ENCODE measurements around the gene RPL41. TPM values are rescaled to one million over a fixed set of nuclear protein-coding genes. Genes with fewer than 3 reads are reported as not detected.

RPL41 gene
- 4,637 and 4,685 TPM in 2 replicates for total RNA-seq (2021)
- long read RNA-seq, transcript RPL41-204 (3 exons, 699 nt) = minor isoform, 11 of 1,945 reads
- long read RNA-seq, transcript RPL41-202 (4 exons, 469 nt) = major isoform, 1,811 of 1,945 reads
- long read RNA-seq, partial matches to known transcripts = 13 of 1,945 reads
- long read RNA-seq, other reads (novel, unspliced or antisense) = 100 of 1,945 reads

DNA sequence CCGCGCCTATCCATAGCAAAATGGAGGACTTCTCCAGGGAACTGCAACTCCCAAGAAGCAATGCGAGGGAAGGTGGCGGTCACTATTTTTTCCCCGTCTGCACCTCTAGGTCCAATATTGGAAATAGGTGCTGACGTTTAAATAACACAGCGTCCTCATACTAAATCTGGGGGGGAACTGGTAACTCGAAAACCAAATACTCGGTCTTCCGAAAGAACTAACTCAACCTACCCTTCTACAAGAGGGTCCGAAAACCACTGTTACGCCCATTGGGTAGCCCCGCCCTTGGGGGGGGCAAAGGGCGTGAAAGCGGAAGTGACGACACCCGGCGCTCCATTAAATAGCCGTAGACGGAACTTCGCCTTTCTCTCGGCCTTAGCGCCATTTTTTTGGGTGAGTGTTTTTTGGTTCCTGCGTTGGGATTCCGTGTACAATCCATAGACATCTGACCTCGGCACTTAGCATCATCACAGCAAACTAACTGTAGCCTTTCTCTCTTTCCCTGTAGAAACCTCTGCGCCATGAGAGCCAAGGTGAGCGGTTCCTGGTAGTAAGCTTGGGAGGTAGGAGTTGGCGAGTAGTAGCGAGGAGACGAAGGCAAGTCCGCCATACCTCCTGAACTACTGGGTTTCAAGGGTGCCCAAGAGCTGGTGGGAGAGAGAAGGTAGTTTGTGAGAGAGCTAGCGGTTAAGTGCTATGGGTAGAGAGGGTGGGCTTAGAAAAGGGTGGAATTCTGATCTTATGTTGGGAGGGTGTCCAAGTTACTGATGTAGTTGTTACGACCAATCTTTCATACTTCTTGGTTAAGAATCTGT, at the start of gene RPL41:
TSS of gene RPL41 (plus strand) at position 367 of the 815 bp plus-strand sequence.
- Histone ChIP-seq H3K18ac (ENCODE audit: insufficient read length, low read depth, low read length) (peak within 1 kb of the TSS; percentile 98), H4K20me1 (ENCODE audit: control insufficient read depth, insufficient read depth, insufficient read length) (no peaks in the 10 kb centered on the region), H3K56ac (ENCODE audit: insufficient read length, low read depth, low read length) (peak within 1 kb of the TSS; percentile 99), H3K14ac (ENCODE audit: insufficient read depth, low read length) (peak within 1 kb of the TSS; percentile 96; the same call in 1 of the 2 replicates), H3K79me2 (ENCODE audit: insufficient read depth, low read length) (peaks cover 3% of the 10 kb centered on the region; the same call in 1 of the 2 replicates), H4K8ac (replicated peaks; ENCODE audit: insufficient read length, low read depth, low read length) (peak within 1 kb of the TSS; percentile 94), H3K4me2 (ENCODE audit: insufficient read depth, insufficient read length, low read length) (peak within 1 kb of the TSS; percentile 78), H2BK20ac (ENCODE audit: low read depth, low read length, poor library complexity, severe bottlenecking) (no peak within 1 kb of the TSS), H2BK12ac (ENCODE audit: insufficient read length, low read depth, low read length) (peak within 1 kb of the TSS; percentile 64), H2AK5ac (ENCODE audit: insufficient read length, low read length) (peak within 1 kb of the TSS; percentile 68), H3K4me1 (ENCODE audit: insufficient read depth, low read length) (no peaks in the 10 kb centered on the region; the same call in 1 of the 2 replicates), H3K9me3 (ENCODE audit: control insufficient read depth, low read depth, low read length) (no peaks in the 10 kb centered on the region), H3K23me2 (ENCODE audit: insufficient read length, low read depth, low read length, poor library complexity, severe bottlenecking) (peaks cover 8% of the 10 kb centered on the region), H3K23ac (ENCODE audit: insufficient read length, low read depth, low read length) (peak within 1 kb of the TSS; percentile 91), H3K27ac (ENCODE audit: insufficient read length, low read depth, low read length) (peak within 1 kb of the TSS; percentile 97), H3T11ph (ENCODE audit: low read length) (peak within 1 kb of the TSS; percentile 81), H3K79me1 (ENCODE audit: insufficient read depth, low read depth, low read length, poor library complexity, severe bottlenecking) (no peaks in the 10 kb centered on the region), H2BK120ac (ENCODE audit: low read depth, low read length, poor library complexity, severe bottlenecking) (no peak within 1 kb of the TSS), H3K27me3 (ENCODE audit: insufficient read depth, low read length) (no peaks in the 10 kb centered on the region), H2BK15ac (ENCODE audit: low read depth, low read length) (0 out of 2 replicates have a peak within 1 kb of the TSS, but pooled peaks have one; percentile 38), H4K5ac (ENCODE audit: insufficient read length, low read depth, low read length) (peak within 1 kb of the TSS; percentile 100), H2BK5ac (ENCODE audit: insufficient read length, low read length) (peak within 1 kb of the TSS; percentile 75), H2AFZ (ENCODE audit: low read length) (peak within 1 kb of the TSS; percentile 96), H4K91ac (ENCODE audit: insufficient read length, low read depth, low read length) (no peak within 1 kb of the TSS), H3K9ac (ENCODE audit: extremely low read depth, insufficient read length, low read length) (peak within 1 kb of the TSS; percentile 100), H3K4ac (ENCODE audit: low read depth, low read length) (peak within 1 kb of the TSS; percentile 23; the same call in 1 of the 2 replicates)
- H3K9me3 Mint-ChIP-seq = peaks cover 3 to 7% of the 10 kb centered on the region in 2 experiments; a peak in 2 of 5 replicates
- H3K27me3 Mint-ChIP-seq (ENCODE audit: low read depth) = peaks cover 2% of the 10 kb centered on the region; the same call in 1 of the 2 replicates
- WGBS (ENCODE audit: extremely low coverage, insufficient read length, low lambda C conversion rate) = no CpG with 5 or more reads among the region's 34 CpGs
- DNase-seq = peak; percentile 95
- peak within 1 kb of the TSS; percentile 99 to 100 (median 100) for H3K27ac Mint-ChIP-seq
- H3K4me3 Mint-ChIP-seq = peak within 1 kb of the TSS; percentile 97 to 98
- peaks cover 50 to 63% (median 54%) of the 10 kb centered on the region in 3 experiments for H3K36me3 Mint-ChIP-seq (ENCODE audit: insufficient read depth in 1 of 3, low read depth in 3 of 3)
- peaks cover 25 to 27% of the 10 kb centered on the region in 2 experiments for H3K4me1 Mint-ChIP-seq
- TF ChIP-seq, protein P1, sequence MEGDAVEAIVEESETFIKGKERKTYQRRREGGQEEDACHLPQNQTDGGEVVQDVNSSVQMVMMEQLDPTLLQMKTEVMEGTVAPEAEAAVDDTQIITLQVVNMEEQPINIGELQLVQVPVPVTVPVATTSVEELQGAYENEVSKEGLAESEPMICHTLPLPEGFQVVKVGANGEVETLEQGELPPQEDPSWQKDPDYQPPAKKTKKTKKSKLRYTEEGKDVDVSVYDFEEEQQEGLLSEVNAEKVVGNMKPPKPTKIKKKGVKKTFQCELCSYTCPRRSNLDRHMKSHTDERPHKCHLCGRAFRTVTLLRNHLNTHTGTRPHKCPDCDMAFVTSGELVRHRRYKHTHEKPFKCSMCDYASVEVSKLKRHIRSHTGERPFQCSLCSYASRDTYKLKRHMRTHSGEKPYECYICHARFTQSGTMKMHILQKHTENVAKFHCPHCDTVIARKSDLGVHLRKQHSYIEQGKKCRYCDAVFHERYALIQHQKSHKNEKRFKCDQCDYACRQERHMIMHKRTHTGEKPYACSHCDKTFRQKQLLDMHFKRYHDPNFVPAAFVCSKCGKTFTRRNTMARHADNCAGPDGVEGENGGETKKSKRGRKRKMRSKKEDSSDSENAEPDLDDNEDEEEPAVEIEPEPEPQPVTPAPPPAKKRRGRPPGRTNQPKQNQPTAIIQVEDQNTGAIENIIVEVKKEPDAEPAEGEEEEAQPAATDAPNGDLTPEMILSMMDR (conservative IDR thresholded peaks at IDR 0.05) = no peak
